ENCODE data around the gene ERFE. TPM values are rescaled to one million over a fixed set of nuclear protein-coding genes. Genes with fewer than 3 reads are reported as not detected.
"Not testable (repeated sequence)": the region's sequence is repeated elsewhere in the genome, so short reads cannot be mapped to it uniquely, and the experiment has no call there.

Gene ERFE, protein sequence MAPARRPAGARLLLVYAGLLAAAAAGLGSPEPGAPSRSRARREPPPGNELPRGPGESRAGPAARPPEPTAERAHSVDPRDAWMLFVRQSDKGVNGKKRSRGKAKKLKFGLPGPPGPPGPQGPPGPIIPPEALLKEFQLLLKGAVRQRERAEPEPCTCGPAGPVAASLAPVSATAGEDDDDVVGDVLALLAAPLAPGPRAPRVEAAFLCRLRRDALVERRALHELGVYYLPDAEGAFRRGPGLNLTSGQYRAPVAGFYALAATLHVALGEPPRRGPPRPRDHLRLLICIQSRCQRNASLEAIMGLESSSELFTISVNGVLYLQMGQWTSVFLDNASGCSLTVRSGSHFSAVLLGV
- 0.30 TPM for total RNA-seq

DNA sequence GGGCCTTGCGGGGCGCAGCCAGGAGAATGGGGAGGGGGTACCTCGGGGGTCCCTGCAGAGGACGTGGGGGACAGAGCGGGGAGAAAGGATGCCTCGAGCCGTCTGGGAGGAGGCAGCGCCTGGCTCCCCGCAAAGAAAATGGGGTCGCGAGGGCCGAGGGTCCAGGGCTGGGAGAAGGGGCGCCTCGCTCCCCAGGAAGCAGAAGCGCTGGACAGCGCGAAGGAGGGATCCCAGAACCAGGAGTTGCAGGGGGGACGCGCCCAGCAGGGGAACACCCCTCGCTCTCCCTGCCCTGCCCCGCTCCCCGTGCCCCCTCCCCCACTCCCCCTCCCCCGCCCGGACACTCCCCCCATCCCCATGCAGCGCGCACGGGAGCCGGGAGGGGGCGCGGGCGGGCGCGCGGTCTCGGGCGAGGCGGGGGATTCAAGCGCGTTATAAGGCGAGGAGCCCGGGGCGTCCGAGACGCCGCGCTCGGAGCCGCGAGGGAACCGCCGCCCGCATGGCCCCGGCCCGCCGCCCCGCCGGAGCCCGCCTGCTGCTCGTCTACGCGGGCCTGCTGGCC, at the start of gene ERFE:
ERFE (plus strand) TSS at position 462 of the 562 bp plus-strand sequence; CDS start at position 500, 38 bp downstream.
- peak; percentile 19 for DNase-seq

DNA sequence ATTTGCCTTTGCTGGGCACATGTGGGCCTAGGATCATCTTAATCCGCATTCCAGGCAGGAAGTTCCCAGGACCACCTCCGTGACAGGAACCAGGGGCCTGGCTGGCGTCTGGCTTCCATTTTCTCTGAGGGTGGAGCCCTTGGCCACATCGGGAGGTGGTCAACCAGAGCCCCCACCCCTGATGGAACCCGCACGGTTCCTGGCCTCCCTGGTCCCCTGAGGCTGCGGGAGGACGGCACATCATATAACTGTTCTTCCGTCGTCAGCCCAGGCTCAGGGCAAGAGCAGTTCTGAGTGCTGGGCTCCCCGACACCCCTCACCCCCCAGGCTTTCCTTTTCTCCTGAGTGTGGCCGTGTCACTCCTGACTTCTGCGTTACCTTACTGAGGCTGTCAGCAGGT, 45.2 kb upstream of the ERFE start:
- DNase-seq, result no peak

DNA sequence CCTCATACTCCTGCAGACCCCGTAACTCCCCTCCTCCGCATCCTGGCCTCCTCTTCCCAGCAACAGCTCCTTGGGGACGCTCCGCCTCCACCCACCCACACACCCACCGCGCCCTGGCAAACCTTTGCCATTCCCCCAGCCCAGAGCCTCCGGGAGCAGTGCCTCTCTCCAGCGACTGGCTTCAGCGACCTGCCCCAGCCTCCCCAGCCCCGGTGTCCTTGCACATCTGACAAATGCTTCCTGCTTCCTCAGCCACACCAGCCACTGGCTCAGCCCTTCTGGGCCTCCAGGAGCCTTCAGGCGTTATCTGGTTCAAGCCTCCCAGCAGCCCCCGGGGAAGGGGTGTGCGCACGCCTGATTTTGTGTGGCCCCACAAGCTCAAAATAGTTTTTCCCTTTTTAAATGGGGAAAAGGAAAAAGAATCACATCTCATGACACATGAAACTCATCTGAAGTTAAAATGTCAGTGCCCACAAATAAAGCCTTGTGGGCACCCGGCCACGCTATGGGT, 44.4 kb upstream of the ERFE start:
- DNase-seq, result no peak

DNA sequence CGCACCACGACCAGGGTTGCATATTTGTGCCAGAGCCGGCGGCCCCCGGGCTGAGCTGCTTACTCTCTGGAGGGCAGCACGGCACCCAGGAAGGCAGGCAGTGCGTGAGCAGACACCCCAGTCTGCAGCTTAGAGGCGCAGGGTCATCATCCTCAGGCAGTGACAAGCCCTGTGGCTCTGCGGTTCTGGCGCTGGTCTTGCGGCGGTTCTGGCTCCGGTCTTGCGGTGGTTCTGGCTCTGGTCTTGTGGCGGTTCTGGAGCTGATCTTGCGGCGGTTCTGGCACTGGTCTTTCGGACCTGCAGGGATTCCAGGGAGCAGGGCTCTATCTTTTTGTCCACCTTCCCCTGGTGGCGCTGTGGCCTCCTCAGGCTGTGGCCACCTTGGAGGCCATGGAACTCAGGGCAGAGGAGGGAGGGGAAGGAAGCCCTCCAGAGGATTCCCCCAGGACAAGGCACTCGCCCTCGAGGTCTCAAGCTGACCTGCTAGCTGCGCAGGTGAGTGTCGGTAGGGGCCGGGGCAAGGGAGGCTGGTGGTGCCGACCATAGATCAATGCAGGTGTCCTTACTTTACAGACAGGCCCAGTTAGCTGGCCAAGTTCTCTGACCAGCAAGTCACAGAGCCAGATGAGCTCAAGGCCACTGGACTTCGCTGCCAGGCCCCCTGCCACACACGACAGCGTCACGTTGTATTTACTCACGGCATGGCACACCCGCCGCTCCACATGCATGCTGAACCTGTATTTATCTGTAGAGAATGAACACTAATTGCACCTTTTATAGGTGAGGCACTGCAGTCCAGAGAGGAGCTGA, 43.7 kb upstream of the ERFE start:
- DNase-seq, result no peak

DNA sequence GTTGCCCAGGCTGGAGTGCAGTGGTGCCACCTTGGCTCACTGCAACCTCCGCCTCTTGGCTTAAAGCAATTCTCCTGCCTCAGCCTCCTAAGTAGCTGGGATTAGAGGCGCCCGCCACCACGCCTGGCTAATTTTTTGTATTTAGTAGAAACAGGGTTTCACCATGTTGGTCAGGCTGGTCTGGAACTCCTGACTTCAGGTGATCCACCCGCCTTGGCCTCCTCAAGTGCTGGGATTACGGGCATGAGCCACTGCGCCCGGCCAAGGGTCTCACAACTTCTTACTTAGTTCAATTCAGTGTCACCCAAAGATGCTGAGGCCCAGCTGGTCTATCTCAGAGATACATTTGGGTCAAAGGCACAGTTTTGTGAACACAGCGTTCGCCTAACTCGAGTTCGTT, 43.1 kb upstream of the ERFE start:
- not testable (repeated sequence) for DNase-seq

DNA sequence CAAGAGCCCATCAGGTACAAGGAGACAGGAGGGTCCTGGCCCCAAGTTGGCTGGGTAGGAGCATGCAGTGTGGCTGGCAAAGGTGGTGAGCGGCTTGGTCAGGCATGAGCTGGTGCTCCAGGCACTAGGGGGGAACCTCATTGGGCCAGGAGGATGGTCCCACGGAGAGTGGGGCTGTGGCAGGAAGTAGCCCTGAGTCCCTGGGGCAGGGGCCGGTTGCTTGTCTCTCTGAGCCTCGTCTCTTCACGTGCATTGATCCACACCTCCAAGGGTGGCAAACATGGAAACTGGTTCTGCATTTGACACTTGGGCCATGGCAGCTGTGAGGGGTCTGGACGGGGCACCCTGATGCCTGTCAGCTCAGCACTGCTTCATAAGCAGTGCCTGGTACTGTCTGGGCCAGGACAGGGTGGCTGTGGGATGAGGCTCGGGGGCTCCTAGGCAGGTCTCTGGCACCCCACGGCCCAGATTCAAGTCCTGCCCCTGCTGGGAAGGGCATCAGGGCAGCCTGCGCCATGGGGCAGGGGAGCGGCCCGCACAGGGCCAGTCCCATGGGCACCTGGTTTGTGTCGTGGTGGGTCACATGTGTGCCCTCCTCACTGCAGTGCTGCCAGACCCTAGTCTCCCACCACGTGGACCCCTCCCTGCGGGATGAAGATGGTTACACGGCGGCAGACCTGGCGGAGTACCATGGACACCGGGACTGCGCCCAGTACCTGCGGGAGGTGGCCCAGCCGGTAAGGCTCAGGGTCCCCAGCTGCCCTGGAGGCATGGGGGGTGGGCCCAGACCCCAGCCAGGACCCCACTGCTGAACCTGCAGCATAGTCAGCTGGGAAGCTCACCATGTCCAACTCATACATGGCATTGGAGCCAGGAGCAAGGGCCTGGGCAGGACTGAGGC, 42.2 kb upstream of the ERFE start:
- no peak for DNase-seq

DNA sequence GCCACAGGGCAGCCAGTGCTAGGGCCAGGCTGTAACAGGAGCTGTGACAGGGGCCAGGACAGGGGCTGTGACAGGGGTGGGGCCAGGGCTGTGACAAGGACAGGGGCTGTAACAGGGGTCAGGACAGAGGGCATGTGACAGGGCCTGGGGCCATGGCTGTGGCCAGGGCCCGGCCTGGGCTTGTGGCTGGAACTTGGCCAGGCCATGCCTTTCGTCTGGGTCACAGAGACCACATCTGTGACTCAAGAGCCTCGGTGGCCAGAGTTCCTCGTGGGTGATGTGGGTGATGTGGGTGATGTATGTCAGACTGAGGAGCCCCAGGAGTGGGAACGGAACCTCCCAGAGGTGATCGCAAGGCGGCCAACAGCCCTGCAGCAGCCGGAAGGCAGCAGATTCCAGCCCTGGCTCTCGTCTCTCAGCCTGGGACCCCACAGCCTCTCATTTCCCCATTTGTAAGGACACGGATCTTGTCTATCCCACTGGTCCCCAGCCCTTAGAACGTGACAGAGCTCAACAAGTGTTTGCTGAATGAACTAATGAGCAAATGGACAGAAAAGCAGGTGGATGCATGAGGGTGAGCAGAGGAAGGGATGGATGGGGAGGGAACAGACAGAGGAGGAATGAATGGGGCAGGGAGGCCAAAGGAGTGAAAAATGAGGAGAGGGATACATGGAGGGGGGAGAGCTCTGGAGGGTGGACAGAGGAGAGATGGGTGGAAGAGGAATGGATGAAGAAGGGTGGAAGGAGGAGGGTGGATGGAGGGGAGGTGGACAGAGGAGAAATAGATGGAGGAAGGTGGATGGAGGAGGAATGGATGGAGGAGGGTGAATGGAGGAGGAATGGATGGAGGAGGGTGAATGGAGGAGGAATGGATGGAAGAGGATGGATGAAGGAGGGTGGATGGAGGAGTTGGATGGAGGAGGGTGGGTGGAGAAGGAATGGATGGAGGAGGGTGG, 41.3 kb upstream of the ERFE start:
- no peak for DNase-seq

DNA sequence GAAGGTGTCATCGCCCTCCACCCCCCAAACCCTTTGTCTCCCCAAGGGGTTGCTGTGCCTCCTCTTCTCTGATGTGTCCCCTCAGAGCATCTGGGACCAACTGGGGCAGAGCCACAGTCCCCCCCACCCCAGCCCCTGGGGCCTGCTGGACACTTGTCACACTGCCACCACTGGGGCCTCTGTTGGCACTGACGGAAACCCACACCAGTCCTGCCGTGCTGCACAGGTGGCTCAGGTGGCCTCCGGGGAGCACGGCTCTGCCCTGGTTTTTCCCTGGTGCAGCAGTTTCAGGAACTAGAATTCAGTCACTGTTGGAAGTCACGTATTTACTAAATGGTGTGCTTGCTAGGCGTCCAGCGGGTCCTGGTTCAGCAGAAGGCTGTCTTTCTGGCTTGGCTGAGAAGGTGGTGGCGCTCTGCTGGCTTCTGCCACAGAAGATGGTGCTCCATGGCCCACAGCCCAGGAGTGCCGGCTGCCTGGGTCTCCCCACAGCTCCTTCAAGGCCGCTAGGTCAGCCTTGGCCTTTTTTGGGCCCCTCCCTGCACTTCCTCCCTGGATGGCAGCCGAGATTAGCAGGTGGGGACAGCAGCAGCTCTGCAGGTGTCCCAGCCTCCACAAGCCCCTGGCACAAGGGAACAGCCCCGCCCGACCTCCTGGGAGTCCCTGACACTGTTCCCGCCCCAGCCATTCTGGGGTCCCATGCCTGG, 38.9 kb upstream of the ERFE start:
- no peak for DNase-seq

DNA sequence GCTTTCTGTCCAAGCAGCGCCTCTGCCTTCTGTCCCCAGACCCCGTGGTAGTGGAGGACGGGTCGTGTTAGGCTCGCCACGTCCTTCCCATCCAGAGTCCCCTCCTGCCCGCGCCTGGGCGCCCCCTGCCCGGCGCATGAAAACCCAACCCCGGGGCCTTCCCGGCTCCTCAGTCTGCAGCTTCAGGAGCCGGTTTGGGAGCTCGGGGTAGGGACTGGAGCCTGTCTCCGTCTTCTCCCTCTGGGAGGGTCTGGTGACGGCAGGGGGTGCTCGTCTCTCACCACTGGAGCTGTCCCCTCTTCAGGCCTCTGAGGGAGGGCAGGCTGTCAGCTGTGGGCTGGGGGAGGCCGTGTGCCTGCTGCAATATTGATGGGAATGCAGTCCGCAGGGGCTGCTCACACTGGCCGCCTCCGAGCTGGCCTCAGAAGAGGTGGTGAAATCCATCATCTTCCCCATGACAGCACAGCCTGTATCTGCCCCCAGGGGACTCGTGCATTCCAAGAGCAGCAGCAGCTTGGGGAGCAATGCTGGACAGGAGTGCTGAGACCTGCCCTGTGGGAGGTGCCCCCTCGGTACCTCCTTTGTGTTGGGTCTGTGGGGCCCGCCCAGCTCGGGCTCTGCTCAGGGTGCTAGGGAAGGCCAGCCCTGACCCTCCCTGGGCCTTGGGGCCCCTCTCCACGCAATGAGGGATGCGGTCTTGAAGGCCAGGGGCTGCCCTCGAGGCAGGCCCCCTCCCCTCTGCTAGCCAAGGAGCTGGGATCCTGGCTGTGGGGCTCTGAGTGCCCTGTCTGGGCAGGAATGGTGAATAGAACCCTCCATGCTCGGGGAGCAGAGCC, 38.1 kb upstream of the ERFE start:
- DNase-seq, result no peak

DNA sequence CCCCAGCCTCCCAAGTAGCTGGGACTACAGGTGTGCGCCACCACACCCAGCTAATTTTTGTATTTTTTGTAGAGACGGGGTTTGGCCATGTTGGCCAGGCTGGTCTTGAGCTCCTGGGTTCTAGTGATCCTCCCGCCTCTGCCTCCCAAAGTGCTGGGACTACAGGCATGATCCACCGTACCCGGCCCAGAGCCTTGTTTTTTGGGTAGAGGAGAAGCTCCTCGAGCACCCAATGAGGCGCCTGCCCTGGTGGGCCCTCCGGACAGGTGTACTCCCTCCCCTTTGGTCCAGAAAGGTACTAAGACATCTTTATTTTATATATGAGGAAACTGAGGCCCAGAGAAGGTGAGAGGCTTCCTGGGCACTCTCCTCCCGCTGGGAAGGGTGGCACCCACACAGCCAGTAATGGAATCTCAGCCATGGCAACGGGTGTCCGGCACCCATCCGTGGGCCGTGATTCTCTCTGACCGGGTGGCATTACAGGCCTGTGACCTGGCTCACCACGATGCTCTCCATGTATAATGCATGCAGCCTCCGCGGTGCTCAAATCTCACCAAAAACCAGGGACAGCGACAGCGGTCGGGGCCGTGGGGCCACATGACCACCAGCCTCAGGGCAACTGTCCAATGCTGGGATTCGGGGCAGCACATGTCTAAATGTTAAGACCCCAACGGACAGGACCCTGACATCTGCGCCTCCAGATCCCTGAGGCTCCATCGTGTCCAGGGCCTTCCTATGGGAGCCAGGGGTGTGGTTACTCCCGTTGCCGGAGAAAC, 37.1 kb upstream of the ERFE start:
- DNase-seq, result no peak

DNA sequence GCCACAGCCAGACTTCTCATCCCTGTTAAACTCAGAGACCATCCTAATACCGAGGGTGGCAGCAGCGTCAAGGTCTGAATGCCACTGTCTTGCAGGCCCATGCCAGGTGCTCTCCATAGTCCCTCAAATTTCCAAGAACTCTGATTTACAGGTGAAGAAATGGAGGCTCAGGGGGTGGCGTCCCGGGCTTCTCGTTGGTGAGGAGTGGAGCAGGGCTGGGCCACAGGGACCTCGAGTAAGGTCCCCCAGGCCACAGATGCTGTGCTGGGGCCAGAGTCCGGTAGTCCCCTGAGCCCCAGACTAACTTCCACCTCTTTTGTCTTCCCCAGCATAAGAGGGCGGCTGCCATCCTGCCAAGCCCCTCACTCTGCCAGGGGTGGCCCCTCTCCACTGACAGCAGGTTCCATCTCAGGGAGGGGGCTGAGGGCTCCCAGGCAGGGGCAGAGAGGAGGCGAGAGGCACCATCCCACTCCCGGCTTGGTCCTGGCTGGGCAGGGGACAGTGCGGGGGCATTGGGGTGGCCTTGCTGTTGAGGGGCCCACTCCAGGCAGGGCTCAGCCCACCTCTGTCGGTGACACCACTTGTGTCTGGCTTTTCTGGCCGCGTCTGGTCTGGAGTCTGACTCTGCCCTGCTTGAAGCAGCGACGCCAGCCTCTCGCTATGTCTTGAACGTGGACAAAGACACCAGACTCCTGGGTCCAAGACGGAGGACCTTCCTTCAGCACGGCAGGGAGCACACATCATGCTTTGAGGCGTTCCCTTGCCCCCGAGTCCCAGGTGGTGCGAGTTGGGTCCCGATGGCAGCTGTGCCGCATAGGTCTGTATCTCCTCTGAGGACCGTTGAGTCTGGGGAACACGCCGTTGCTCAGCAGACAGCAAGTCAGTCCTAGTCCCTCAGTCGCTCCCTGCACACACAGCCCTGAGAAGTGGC, 36.2 kb upstream of the ERFE start:
- no peak for DNase-seq

DNA sequence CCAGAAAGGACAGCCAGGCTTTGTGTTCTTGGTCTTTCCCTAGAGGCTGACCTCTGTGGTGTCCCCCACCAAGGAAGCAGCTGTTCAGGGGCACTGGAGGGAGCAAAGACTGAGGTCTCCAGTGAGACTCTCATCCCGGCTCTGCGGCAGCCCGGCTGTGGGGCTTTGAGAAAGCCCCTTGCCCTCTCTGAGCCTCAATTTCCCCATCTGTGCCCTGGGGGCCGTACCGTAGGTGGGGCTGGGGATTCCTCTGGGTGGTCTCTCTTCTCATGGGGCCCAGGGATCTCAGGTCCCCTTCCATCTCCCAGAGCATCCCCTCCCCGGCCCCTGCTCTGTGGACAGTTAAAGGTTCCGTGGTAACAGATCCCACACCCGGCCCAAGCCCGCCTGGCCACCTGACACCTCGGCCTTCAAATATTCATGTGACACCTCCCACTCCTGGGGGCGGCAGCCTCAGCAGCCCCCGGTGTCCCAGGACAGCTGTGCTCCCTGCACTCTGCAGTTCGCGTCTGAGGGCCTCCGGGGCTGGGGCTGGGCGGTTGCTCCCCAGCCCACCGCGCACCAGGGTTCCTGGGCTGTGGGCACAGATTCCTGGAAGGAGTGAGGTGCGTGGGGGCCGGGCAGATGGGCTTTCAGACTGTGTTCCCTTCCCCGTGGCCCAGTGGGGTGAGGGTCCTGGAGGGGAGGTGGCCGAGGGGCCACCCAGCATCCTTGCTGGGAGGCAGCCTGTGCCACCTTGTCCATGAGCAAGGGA, 35.4 kb upstream of the ERFE start:
- DNase-seq, result no peak

DNA sequence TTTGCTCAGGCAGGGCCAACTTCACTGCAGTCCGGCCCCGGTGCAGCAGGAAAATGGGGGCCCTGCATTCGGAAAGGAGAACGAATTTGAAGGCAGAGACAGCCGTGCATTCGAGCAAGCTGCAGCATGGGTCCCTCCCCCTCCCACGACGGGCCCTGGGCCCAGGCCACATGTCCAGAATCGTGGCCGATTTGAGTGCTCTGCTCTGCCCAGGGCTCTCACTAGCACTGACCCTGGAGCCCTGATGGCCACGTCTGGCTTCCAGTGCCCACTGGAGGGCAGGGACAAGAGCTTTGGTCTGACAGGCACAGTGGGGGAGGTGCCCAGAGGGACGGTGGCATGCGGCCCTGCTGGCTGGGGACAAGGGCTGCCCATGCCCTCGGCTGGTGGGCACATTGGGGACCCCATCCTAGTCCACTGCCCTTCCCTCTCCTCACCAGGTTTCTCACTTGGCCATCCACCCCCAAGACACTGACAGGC, 34.7 kb upstream of the ERFE start:
- DNase-seq, result no peak

DNA sequence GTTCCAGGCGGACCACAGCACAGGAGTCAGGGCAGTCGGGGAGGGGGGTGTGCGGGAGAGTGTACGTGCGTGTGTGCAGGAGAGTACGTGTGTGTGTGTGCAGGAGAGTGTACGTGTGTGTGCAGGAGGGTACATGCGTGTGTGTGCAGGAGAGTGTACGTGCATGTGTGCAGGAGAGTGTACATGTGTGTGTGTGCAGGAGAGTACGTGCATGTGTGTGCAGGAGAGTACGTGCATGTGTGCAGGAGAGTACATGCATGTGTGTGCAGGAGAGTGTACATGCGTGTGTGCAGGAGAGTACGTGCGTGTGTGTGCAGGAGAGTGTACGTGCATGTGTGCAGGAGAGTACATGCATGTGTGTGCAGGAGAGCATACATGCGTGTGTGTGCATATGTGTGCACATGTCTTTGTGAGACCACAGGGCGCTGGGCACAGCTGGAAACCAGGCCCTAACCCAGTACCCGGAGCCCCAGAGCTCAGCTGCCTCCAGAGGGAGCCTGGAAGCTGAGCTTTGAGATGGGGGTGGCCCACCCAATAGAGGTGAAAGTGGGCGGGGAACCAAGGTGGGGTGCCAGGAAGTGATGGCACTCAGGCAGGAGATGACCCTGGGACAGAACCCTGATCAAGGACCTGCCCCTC, 34.2 kb upstream of the ERFE start:
- no peak for DNase-seq

DNA sequence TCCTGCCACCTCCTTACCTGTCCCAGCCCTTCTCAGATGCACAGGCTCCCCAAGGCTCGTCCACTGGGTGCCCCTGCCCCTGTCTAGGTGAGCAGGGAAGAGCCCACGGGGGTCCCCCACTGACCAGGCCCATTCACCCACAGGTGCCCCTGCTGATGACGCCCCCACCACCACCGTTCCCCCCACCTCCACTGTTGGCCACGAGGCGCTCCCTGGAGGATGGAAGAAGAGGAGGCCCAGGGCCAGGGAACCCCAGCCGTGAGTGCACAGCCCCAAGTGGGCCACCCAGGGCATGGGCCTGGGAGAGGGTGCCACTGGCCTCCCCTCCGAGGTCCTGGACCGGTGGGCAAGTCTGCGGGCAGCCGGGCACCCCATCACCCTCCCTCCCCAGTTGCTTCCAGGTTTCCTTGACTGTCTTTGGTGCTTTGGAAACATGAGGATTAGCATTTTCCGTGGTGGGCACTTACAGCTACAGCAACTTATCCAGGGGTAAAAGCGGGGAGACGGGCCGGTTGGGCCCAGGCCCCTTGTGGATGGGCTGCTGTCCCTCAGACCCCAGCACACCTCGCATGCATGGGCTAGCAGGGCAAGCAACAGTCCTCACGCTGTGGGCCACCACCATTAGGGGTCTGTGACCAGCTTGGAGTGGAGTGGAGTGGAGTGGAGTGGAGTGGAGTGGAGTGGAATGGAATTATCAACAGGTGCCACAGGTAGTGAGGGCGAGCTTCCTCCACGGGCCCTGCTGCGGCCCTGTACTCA, 33.5 kb upstream of the ERFE start:
- DNase-seq, result no peak

Data from skin of body (tissue), 2 donors.